ENCODE measurements around the gene CCDC178.

GRCh38 chr18:33115917-33116316 lies 324.6 kb downstream of the CCDC178 start:
- TF ChIP-seq CTCF (conservative IDR thresholded peaks at IDR 0.05) (no peak), EZH2 (IDR thresholded peaks at IDR 0.05; ENCODE audit: low read depth) (no peak)

Data from PC-9 (cell line).